Measurements from ENCODE around the gene TNIK.

DNA sequence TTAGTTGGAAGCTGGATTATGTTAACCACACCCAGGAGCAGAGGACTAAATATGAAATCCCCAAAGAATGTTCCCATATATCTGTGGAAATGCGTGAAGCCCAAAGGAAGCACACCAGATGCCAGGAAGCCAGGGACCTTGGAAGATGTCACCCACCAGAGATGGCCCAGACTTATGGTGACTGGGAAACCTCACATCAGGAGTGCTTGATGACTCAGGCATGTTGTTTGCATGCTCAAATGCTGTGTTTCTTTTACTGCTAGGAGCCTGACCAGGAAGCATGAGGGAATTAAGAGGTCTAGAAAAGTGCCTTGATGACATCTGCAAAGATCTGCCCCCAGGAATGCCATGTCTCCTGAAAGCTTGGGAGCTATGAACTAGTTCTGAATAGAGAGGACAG, 324.7 kb downstream of the TNIK start:
- no peak for TF ChIP-seq EP300 (IDR thresholded peaks at IDR 0.05)
- TF ChIP-seq, protein P1, sequence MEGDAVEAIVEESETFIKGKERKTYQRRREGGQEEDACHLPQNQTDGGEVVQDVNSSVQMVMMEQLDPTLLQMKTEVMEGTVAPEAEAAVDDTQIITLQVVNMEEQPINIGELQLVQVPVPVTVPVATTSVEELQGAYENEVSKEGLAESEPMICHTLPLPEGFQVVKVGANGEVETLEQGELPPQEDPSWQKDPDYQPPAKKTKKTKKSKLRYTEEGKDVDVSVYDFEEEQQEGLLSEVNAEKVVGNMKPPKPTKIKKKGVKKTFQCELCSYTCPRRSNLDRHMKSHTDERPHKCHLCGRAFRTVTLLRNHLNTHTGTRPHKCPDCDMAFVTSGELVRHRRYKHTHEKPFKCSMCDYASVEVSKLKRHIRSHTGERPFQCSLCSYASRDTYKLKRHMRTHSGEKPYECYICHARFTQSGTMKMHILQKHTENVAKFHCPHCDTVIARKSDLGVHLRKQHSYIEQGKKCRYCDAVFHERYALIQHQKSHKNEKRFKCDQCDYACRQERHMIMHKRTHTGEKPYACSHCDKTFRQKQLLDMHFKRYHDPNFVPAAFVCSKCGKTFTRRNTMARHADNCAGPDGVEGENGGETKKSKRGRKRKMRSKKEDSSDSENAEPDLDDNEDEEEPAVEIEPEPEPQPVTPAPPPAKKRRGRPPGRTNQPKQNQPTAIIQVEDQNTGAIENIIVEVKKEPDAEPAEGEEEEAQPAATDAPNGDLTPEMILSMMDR (IDR thresholded peaks at IDR 0.05): no peak
- TF ChIP-seq POLR2AphosphoS5 (IDR thresholded peaks at IDR 0.05): no peak
- TF ChIP-seq POLR2A (IDR thresholded peaks at IDR 0.05): no peak

Data from gastroesophageal sphincter (tissue), 3 donors.